WTC11 (cell line): Measurements from ENCODE around the gene PTPRJ.

Experiments used
- ATF1 ChIP-seq: sonication (generic); formaldehyde crosslinking; IDR thresholded peaks from 2 replicates; pipeline ENCODE4 v1.8.1; 2023; ENCODE audit warnings: mild to moderate bottlenecking, moderate library complexity, missing genetic modification reagents
- ATF6 ChIP-seq: sonication (generic); formaldehyde crosslinking; IDR thresholded peaks from 2 replicates; pipeline ENCODE4 v1.8.1; 2023; ENCODE audit warnings: mild to moderate bottlenecking, missing genetic modification reagents
- CTCF ChIP-seq: fragments of 200-600 bp; IDR thresholded peaks from 2 replicates; pipeline ENCODE4 v1.8.0; 2022; ENCODE audit warnings: antibody characterized with exemption
- E2F4 ChIP-seq: sonication (generic); formaldehyde crosslinking; IDR thresholded peaks from 2 replicates; pipeline ENCODE4 v1.8.1; 2022; ENCODE audit warnings: low read depth, mild to moderate bottlenecking, moderate library complexity, missing genetic modification reagents, borderline replicate concordance
- IRF1 ChIP-seq: sonication (generic); formaldehyde crosslinking; IDR thresholded peaks from 2 replicates; pipeline ENCODE4 v1.8.0; 2023; ENCODE audit warnings: missing genetic modification reagents
- USF1 ChIP-seq: sonication (generic); formaldehyde crosslinking; IDR thresholded peaks from 2 replicates; pipeline ENCODE4 v1.8.0; 2022; ENCODE audit warnings: mild to moderate bottlenecking, missing genetic modification reagents
- ZNF263 ChIP-seq: sonication (generic); formaldehyde crosslinking; IDR thresholded peaks from 2 replicates; pipeline ENCODE4 v1.8.1; 2022; ENCODE audit warnings: low read depth, mild to moderate bottlenecking, moderate library complexity, missing genetic modification reagents
- ZNF671 ChIP-seq: fragments of 250-450 bp; sonication (Bioruptor Pico); IDR thresholded peaks from 2 replicates; pipeline ENCODE4 v1.8.0; 2021; ENCODE audit warnings: mild to moderate bottlenecking

GRCh38 chr11:48127521-48128183, 147.3 kb downstream of the PTPRJ start:
- TF ChIP-seq CTCF (no peak), ATF6 (no peak), ZNF671 (CRISPR knock-in tag) (no peak), IRF1 (CRISPR knock-in tag) (no peak), E2F4 (no peak), ZNF263 (no peak), ATF1 (CRISPR knock-in tag) (no peak), USF1 (CRISPR knock-in tag) (no peak)
